GM06990 (cell line): ENCODE results near the gene MAPKAP1.

Source experiments
- DNase-seq: peaks from one replicate; pipeline ENCODE4 v3.0.0-alpha.2; 2011; ENCODE audit not compliant: insufficient read length; ENCODE audit errors: extremely low read depth
- H3K27me3 ChIP-seq: replicated peaks from 2 replicates; pipeline ENCODE4 v1.6.0; 2011; ENCODE audit warnings: low read length; ENCODE audit not compliant: control insufficient read depth, insufficient read depth
- H3K36me3 ChIP-seq: 2 replicates; pipeline ENCODE4 v1.5.1; 2011; ENCODE audit warnings: low read length; ENCODE audit not compliant: control insufficient read depth, insufficient read depth
- H3K4me3 ChIP-seq: replicated peaks from 2 replicates; pipeline ENCODE4 v1.5.1; 2011; ENCODE audit warnings: low read depth, mild to moderate bottlenecking, control low read depth, low read length
- CTCF ChIP-seq: IDR thresholded peaks from 2 replicates; pipeline ENCODE4 v1.5.1; 2011; ENCODE audit warnings: low read length, control low read depth, mild to moderate bottlenecking, inconsistent platforms; ENCODE audit not compliant: insufficient read depth, poor library complexity, severe bottlenecking

The MAPKAP1 gene

DNA sequence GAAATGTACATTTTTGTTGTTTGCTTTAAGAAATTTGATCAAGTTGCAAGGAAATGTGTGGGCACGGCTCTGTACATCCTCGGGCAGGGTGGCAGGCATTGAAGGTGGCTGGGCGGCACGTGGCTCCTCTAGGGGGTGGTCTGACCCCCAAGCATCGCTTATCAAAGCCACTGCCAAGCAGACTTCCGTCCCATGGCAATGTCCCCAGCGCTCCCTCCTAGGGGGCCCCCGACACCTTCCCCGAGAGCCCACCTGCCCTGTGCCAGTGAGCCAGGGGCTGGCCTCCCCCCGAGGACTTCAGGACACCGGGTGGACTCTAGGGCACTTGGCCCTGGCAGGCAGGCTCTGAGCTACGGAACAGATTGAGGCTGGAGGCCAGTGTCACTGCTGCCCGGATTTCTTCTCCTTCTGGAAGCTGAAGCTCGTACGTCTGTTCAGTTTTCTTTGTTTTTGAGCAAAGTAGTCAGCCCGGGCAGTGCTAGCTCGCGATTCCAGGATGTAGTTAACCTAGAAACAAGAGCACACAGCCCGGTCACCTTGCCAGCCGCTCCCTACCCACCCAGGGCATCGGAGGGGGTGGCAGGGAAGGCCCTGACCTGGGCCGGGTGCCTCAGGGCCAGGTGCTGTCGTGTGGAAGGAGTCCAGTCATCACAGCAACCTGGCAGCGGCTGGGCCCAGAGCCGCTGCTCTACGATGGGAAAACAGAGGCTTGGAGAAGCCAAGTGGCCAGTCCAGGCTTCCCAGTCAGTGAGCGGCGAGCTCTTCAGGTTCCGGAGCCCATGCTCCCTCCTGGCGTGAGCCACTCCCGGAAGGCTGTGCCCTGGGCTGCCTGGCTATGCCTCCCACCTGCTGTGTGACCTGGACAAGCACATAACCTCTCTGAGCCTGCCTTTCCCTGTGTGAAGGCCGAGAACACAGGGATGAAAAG, 268.2 kb downstream of the MAPKAP1 start:
- H3K27me3 ChIP-seq = no peaks in the 10 kb centered on the region
- peaks cover 14% of the 10 kb centered on the region for H3K36me3 ChIP-seq
- no peak for DNase-seq
- no peak overlapping the region for H3K4me3 ChIP-seq
- TF ChIP-seq CTCF = no peak

DNA sequence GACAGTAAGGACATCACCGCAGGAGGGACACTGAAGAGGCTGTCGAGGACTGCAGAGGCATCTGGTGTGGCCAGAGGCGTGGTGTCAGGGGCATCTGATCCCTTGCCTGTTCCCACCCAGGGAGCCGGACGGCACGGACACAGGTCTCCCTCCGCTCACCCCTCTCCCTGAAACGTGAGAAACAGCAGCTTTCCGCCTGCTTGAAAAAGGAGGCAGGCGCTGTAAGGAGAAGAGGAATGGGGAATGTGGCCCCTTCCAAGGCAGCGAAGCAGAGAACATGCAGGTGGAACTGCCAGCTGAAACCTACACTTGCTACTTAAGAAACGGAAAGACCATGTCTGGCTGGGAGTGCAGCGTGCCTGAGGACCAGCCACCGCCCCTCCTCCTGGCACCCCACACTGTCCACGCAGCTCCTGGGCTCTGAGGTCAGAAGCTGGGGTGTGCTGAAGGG, 269.2 kb downstream of the MAPKAP1 start:
- Histone ChIP-seq H3K36me3 (peaks cover 14% of the 10 kb centered on the region), H3K4me3 (no peak overlapping the region), H3K27me3 (no peaks in the 10 kb centered on the region)
- DNase-seq = no peak
- no peak for TF ChIP-seq CTCF

GRCh38 chr9:125436613-125437443, 270.2 kb downstream of the MAPKAP1 start:
- no peaks in the 10 kb centered on the region for H3K27me3 ChIP-seq
- no peak for TF ChIP-seq CTCF
- peaks cover 13% of the 10 kb centered on the region for H3K36me3 ChIP-seq
- no peak for DNase-seq
- H3K4me3 ChIP-seq = no peak overlapping the region

DNA sequence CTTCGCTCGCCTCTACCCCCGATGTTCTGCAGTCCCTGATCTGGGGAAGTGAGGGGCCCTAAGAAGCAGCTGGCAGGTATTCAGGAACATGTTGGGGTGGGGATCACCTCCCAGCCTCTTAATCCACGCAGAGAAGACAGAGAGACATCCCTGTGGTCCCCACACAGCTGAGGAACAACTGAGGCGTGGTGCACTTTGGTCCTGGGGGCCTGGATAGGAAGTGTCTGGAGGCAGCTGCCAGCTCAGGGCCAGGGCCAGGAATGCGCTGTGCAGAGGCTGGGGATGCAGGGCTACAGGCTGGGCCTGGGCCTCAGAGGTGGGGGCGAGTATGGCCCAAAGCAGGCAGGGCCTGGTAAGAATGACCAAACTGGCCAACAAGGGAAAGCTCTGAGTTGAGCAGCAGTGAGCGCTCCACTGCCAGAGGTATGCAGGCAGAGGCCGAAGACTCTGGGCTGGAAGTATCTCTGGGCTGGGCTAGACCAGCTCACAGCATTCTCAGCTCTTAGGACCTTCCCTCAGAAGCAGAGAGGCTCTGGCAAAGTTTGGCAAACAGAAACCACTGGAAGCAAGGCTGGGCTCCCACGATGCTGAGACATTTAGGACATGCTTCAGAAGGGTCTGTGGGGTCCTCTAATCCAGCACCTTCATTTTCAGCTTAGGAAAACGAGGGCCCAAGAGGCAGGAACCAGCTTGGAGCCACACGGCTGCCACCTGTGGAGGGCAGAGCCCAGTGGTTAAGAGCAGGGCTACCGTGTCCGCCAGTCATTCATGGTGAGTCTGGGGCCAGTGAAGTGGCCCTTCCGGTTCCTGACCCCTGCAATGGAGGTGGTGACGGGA, 271.0 kb downstream of the MAPKAP1 start:
- Histone ChIP-seq H3K36me3 (peaks cover 12% of the 10 kb centered on the region), H3K4me3 (no peak overlapping the region), H3K27me3 (no peaks in the 10 kb centered on the region)
- TF ChIP-seq CTCF = no peak
- no peak for DNase-seq

GRCh38 chr9:125434986-125435775, 271.8 kb downstream of the MAPKAP1 start:
- H3K36me3 ChIP-seq = peaks cover 10% of the 10 kb centered on the region
- no peaks in the 10 kb centered on the region for H3K27me3 ChIP-seq
- DNase-seq = no peak
- no peak for TF ChIP-seq CTCF
- no peak overlapping the region for H3K4me3 ChIP-seq
